Activated CD4-positive, alpha-beta T cell treated with anti-CD3 and anti-CD28 coated beads for 36 hours (primary cell): ENCODE data around the gene LIF. TPM values are rescaled to one million over a fixed set of nuclear protein-coding genes. Genes with fewer than 3 reads are reported as not detected.

Experiments used
- ATAC-seq: fragments of 200-7000 bp; cut with Tn5 transposase; one replicate; pipeline ENCODE4 v1.10.0; 2021; ENCODE audit warnings: mild to moderate bottlenecking, moderate library complexity
- CTCF ChIA-PET: fragments of 350-600 bp; sonication (Branson Sonifier 250); formaldehyde crosslinking; loops from one replicate; lab custom pipeline; 2021; ENCODE audit warnings: antibody characterized with exemption; lab: Charles Lee
- POLR2A ChIA-PET: fragments of 350-600 bp; sonication (Branson Sonifier 250); formaldehyde crosslinking; loops from one replicate; lab custom pipeline; 2021; ENCODE audit warnings: antibody characterized with exemption, inconsistent platforms; lab: Charles Lee
- DNase-seq: peaks from one replicate; pipeline ENCODE4 v3.0.0-alpha.2; 2020
- H3K27ac Mint-ChIP-seq: one replicate; pipeline ENCODE4 v1.8.0; 2021; ENCODE audit warnings: mixed read lengths
- H3K27me3 Mint-ChIP-seq: one replicate; pipeline ENCODE4 v1.8.0; 2021; ENCODE audit warnings: mixed read lengths
- H3K36me3 Mint-ChIP-seq: one replicate; pipeline ENCODE4 v1.8.0; 2021; ENCODE audit warnings: low read depth, mixed read lengths
- H3K4me1 Mint-ChIP-seq: one replicate; pipeline ENCODE4 v1.8.0; 2021; ENCODE audit warnings: mixed read lengths
- H3K4me3 Mint-ChIP-seq: one replicate; pipeline ENCODE4 v1.8.0; 2021; ENCODE audit warnings: mild to moderate bottlenecking, moderate library complexity, mixed read lengths
- H3K9me3 Mint-ChIP-seq: one replicate; pipeline ENCODE4 v1.8.0; 2021; ENCODE audit warnings: low read depth, mixed read lengths
- intact Hi-C, 2 experiments: fragments of 100-400 bp; cut with DNase I in 1 of 2; cut with micrococcal nuclease in 1 of 2; formaldehyde crosslinking; loops; one replicate each; pipeline versions ENCODE4 v1.14.2 to v1.15.1; 2022 to 2024; cut with DNase I, micrococcal nuclease
- total RNA-seq, 2 experiments: library from RNA; stranded (reverse); gene quantifications; one replicate each; pipeline ENCODE4 v1.2.3, GENCODE V29; 2021

Gene LIF
- total RNA-seq, 2 experiments from 2014 or later: 77.3 to 105 TPM

- Mint-ChIP-seq H3K27me3 (peaks cover 2% of the 10 kb centered on the region), H3K4me1 (peaks cover 64% of the 10 kb centered on the region), H3K9me3 (no peaks in the 10 kb centered on the region), H3K27ac (peak overlapping the region; percentile 90), H3K4me3 (peak overlapping the region; percentile 25), H3K36me3 (no peaks in the 10 kb centered on the region)
- ChIA-PET CTCF (interaction anchor here (0.8 to 1.6 kb wide), 6 partner anchors 9 to 192 kb away, joined by 3 to 8 read pairs (median 5); partner anchors contain the start of gene RNF215), POLR2A (interaction anchor here (0.9 to 1.3 kb wide), 2 partner anchors 10 to 17 kb away, joined by 7 to 8 read pairs; no protein-coding TSS in a partner anchor)
- DNase-seq (peak; percentile 35), ATAC-seq (peak; percentile 27)
- intact Hi-C loops: loop anchor here (2.0 to 5.0 kb wide), 4 partner anchors 13 to 42 kb away; no protein-coding TSS in a partner anchor
These were observed 51.1 kb downstream of the LIF start for GRCh38 chr22:30195245-30196140.

GRCh38 chr22:30193031-30193775 is 53.4 kb downstream of the LIF start:
- Mint-ChIP-seq H3K4me1 (peaks cover 66% of the 10 kb centered on the region), H3K27me3 (peaks cover 2% of the 10 kb centered on the region), H3K4me3 (no peak overlapping the region), H3K9me3 (no peaks in the 10 kb centered on the region), H3K36me3 (no peaks in the 10 kb centered on the region), H3K27ac (no peak overlapping the region)
- intact Hi-C loops: no loop called here
- no peak for ATAC-seq
- ChIA-PET POLR2A (no interaction called here), CTCF (no interaction called here)
- DNase-seq: no peak

- H3K4me1 Mint-ChIP-seq: peaks cover 68% of the 10 kb centered on the region
- POLR2A ChIA-PET: no interaction called here
- intact Hi-C loops: no loop called here
- no peaks in the 10 kb centered on the region for H3K36me3 Mint-ChIP-seq
- peak overlapping the region; percentile 4 for H3K27ac Mint-ChIP-seq
- no peak for DNase-seq
- H3K9me3 Mint-ChIP-seq: no peaks in the 10 kb centered on the region
- CTCF ChIA-PET: interaction anchor here (0.9 kb wide), 1 partner anchor 11 kb away, joined by 3 read pairs; no protein-coding TSS in a partner anchor
- H3K4me3 Mint-ChIP-seq: no peak overlapping the region
- no peak for ATAC-seq
- peaks cover 2% of the 10 kb centered on the region for H3K27me3 Mint-ChIP-seq
These were observed 54.1 kb downstream of the LIF start for GRCh38 chr22:30192427-30192826.

GRCh38 chr22:30191040-30191701 is 55.4 kb downstream of the LIF start:
- intact Hi-C loops: no loop called here
- DNase-seq: no peak
- peaks cover 68% of the 10 kb centered on the region for H3K4me1 Mint-ChIP-seq
- H3K27me3 Mint-ChIP-seq: peaks cover 2% of the 10 kb centered on the region
- H3K36me3 Mint-ChIP-seq: no peaks in the 10 kb centered on the region
- no peaks in the 10 kb centered on the region for H3K9me3 Mint-ChIP-seq
- ChIA-PET POLR2A (no interaction called here), CTCF (interaction anchor here (0.9 to 2.3 kb wide), 6 partner anchors 10 to 83 kb away, joined by 3 to 6 read pairs (median 4); no protein-coding TSS in a partner anchor)
- ATAC-seq: no peak
- H3K4me3 Mint-ChIP-seq: no peak overlapping the region
- peak overlapping the region; percentile 12 for H3K27ac Mint-ChIP-seq

GRCh38 chr22:30190574-30190973 is 56.0 kb downstream of the LIF start:
- H3K4me3 Mint-ChIP-seq: no peak overlapping the region

More at GRCh38 chr22:30190574-30190973, 56.0 kb downstream of the LIF start:
- peaks cover 66% of the 10 kb centered on the region for H3K4me1 Mint-ChIP-seq
- no peaks in the 10 kb centered on the region for H3K9me3 Mint-ChIP-seq
- ATAC-seq (no peak), DNase-seq (no peak)
- intact Hi-C loops: no loop called here
- peaks cover 2% of the 10 kb centered on the region for H3K27me3 Mint-ChIP-seq
- ChIA-PET POLR2A (no interaction called here), CTCF (interaction anchor here (1.0 to 2.3 kb wide), 6 partner anchors 9 to 185 kb away, joined by 3 to 6 read pairs (median 6); no protein-coding TSS in a partner anchor)
- H3K36me3 Mint-ChIP-seq: no peaks in the 10 kb centered on the region
- no peak overlapping the region for H3K27ac Mint-ChIP-seq

Other genes starting within 250 kb of the LIF start
- not detected for gene HORMAD2, start 166.3 kb downstream of the LIF start, total RNA-seq
- gene OSM, start 20.1 kb upstream of the LIF start, total RNA-seq: 10 to 100 TPM; 13.8 to 17.6 TPM
- gene CASTOR1, start 42.7 kb upstream of the LIF start, total RNA-seq: 1 to 10 TPM; 1.6 to 2.2 TPM
- 10 to 100 TPM; 20.1 to 21.6 TPM for gene TBC1D10A, start 80.2 kb upstream of the LIF start, total RNA-seq
- gene SF3A1, start 110.1 kb upstream of the LIF start, total RNA-seq: 100 to 1,000 TPM; 254 to 499 TPM
- 1 to 10 TPM; 2.4 to 3.7 TPM for gene CCDC157, start 110.2 kb upstream of the LIF start, total RNA-seq
- 1 to 10 TPM; 4.3 to 7.4 TPM for gene RNF215, start 140.7 kb upstream of the LIF start, total RNA-seq
- gene SEC14L2, start 150.3 kb upstream of the LIF start, total RNA-seq: 10 to 100 TPM; 13.8 to 18.2 TPM
- gene MTFP1, start 179.0 kb upstream of the LIF start, total RNA-seq: 10 to 100 TPM; 47.0 to 54.6 TPM
- gene SEC14L3, start 225.3 kb upstream of the LIF start, total RNA-seq: not detected